GM19395 (cell line): ENCODE measurements around the gene PDE6H.

Experiments used
- ATAC-seq: cut with Tn5 transposase; IDR thresholded peaks from one replicate; pipeline ENCODE4 v1.9.1; 2021; ENCODE audit warnings: mild to moderate bottlenecking, moderate library complexity; ENCODE audit not compliant: unreplicated experiment

The PDE6H gene

GRCh38 chr12:14965221-14965620 lies 7.6 kb upstream of the PDE6H start:
- ATAC-seq = no peak

- no peak for ATAC-seq
These were observed 4.4 kb upstream of the PDE6H start for GRCh38 chr12:14968478-14968877.

GRCh38 chr12:14970473-14970872 lies 2.4 kb upstream of the PDE6H start:
- no peak for ATAC-seq

DNA sequence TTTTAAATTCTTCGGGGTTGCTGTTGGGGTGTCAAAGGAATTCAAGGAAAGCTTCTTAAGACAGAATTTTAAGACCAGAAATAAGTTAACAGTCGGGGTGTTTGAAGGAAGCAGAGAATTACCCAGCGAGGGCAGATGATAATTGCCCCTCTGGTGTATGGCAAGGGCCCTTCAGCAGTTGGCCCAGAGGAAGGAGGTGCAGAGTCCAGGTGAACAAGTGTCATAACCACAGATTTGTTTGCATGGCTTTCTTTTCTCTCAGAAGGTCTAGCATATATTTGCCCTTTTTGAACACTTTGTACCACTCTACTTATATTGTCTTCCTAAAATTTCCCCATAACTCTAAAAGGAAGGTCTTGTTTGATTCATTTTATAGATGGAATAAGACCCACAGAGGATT lies 1.8 kb downstream of the PDE6H start:
- ATAC-seq = no peak

DNA sequence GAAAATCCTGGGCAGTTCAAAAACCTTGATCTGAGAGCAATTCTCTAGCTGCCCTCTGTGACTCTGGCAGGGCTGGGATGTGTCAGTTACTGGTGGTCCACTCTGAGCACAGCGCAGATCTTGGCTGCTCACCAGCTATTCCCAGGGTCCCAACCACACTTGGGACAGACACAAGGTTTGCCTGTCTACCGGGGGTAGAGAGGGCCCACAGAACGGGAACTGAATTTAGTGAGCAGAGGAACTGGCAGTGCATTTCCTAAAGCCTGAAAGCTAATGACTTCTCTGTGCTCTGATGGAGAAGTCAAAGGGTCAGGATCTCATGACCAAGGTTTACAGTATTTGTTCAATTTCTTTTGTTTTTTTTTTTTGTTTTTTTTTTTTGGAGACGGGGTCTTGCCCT lies 2.6 kb downstream of the PDE6H start:
- ATAC-seq = no peak

DNA sequence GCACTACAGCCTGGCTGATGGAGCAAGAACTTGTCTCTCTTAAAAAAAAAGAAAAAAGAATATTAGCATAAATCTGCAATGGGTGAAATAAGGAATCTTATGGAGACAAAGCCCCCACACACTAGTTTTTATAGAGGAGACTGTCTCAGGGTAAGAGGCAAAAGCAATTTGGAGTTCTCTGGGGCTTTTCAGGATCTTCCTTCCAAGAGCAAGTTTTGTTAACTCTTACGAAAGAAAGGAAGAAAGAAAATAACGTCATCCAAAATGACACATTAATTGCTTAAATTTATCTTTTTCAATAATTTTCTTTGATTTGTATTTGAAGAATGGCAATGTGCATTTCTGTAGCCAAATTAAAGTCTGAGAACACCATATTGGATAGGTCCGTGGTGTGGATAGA lies 3.8 kb downstream of the PDE6H start:
- ATAC-seq = no peak

- no peak for ATAC-seq
These were observed 6.6 kb downstream of the PDE6H start for GRCh38 chr12:14979468-14979867.

GRCh38 chr12:14981049-14981448 lies 8.2 kb downstream of the PDE6H start:
- ATAC-seq = no peak

DNA sequence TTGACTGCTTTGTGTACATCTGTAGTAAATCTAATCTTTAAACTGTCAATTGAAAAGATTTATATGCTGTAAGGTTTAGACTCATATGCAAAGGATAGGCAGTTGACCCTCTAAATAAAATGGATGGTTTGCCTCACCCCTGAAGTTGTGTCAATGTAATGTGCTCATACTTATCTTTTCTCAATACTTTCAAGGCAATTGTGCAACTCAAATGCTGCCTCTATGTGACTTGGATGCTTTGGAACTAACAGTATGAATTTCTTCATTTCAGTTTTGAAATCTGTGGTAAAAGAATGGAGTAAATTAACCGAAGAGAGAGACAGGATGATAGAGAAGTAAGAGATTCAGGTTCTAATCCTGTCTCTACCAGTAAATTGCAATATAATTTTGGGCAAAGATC lies 9.7 kb downstream of the PDE6H start:
- ATAC-seq = no peak

DNA sequence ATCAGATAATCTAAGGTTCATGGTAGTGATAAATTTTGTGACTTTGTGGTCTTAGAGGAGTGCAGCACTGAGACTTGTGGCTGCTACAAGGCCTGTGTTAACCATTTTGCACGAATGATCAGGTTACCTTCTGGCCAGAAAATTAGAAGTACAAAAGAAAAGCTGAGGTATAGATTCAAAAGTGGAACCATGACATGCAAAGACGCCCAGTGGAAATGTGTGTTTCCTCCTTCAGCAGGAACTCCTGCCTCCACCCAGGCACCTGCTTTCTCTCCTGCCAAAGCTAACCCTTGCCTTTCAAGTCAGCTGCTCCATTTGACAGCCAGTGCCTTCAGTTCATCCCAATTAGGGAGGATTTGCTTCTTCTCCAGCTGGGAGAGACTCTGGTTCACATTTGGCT lies 10.1 kb downstream of the PDE6H start:
- peak; percentile 55 for ATAC-seq

GRCh38 chr12:14984036-14984435 lies 11.2 kb downstream of the PDE6H start:
- no peak for ATAC-seq

DNA sequence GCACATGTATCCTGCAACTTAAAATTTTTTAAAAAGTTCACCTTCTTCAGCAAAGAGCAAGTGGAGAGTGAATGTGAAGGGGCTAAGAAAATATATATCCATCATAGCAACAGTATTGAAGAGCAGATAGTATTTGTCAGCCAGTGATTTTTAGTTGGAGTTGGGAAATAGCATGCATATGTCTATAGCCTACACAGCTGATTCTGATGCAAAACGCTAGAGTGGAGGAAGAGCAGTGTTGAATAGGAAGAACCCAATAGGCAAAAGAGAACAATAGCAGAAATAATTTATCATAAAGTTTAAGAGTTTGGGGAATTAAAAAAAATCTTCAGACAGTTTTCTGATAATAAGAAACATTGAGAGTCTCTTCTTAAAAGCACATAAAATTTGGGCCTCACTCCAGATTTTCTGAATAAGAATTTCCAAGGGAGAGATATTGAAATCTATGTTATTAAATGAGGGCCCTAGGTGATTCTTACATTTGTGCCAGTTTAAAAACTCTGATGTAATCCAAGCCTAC lies 12.0 kb downstream of the PDE6H start:
- no peak for ATAC-seq

- ATAC-seq = no peak
These were observed 13.6 kb downstream of the PDE6H start for GRCh38 chr12:14986449-14986848.

- ATAC-seq = no peak
These were observed 15.2 kb downstream of the PDE6H start for GRCh38 chr12:14988035-14988434.

DNA sequence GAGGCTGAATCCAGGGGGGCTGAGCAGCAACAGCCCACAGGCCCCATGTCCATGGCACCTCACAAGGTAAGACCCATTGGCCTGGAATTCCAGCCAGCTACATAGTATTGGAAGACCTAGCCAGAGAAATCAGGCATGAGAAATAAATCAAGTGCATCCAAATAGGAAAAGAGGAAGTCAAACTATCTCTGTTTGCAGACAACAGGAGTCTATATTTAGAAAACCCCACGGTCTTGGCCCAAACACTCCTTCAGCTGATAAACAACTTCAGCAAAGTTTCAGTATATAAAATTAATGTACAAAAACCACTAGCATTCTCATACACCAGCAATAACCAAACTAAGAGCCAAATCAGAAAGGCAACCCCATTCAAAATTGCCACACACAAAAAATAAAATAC lies 16.9 kb downstream of the PDE6H start:
- peak; percentile 59 for ATAC-seq

DNA sequence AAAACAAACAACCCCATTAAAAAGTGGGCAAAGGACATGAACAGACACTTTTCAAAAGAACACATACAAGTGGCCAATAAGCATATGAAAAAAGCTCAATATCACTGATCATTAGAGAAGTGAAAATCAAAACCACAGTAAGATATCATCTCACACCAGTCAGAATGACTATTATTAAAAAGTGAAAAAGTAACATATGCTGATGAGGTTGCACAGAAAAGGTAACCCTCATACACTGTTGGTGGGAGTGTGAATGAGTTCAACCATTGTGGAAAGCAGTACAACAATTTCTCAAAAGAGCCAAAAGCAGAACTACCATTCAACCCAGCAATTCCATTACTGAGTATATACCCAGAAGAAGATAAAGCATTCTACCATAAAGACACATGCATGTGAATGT lies 18.2 kb downstream of the PDE6H start:
- ATAC-seq = no peak

GRCh38 chr12:14992673-14993072 lies 19.8 kb downstream of the PDE6H start:
- ATAC-seq = no peak

- no peak for ATAC-seq
These were observed 20.3 kb downstream of the PDE6H start for GRCh38 chr12:14993117-14993516.

GRCh38 chr12:14993537-14994266 lies 20.9 kb downstream of the PDE6H start:
- no peak for ATAC-seq

GRCh38 chr12:14994610-14995009 lies 21.8 kb downstream of the PDE6H start:
- no peak for ATAC-seq

DNA sequence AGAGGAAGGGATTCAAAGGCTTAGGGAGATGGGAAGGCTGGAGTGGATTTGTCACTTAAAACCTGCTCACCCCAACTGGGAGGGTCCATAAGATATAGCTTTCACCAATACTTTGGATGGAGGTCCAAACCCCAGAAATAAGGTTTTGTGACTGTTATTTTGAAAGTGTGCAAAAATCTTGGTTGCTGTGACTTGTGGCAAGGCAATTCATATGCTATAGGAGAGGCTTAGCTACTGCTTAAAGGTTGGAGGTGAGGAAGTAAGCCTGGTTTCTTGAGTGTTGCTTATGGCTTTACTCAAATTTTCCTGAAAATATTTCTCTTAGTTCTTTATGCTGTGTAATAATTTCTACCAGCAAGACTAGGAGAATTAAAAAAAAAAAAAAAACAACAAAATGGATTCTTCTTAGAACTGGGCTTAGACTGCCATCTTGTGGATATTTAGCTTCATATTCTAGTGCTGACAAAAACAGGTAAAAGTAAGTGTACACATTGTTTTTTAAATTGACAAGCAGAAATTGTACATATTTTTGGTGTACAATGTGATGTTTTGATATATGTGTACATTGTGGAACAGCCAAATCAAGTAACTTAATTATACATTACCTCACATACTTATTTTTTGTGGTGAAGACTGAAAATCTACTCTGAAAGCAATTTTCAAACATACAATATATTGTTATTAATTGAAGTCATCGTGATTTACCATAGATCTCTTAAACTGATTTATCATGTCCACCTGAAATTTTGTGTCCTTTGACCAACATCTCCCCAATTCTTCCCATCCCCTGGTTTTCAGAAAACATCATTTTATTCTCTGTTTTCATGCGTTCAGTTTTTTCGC lies 23.0 kb downstream of the PDE6H start:
- no peak for ATAC-seq

DNA sequence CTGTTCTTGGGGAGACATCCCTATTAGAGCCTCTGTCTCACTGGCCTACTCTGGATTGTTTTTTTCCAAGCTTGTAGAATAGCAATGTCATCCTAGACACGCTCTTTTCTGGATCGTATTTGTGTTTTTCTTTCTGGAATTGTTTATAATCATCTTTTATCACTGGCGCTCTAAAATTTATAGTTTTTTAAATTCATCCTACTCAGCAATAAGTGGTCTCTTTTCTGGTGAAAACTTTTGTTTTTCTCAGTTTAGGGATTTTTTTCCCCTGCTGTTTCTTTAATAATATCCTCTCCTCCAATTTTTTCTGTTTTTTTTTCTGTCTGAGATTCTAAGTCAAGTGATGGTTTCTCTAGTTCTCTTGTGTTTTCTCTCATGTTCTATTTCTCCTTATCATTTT lies 25.2 kb downstream of the PDE6H start:
- ATAC-seq = no peak
